GM12875 (cell line): ENCODE results near the gene MAP4K4.

ENCODE experiments used
- H3K4me3 ChIP-seq: one replicate; pipeline ENCODE4 v1.5.1; 2011; ENCODE audit warnings: low read depth, low read length, control low read depth
- TF ChIP-seq, protein P1 (sequence below): IDR thresholded peaks from 2 replicates; pipeline ENCODE4 v1.5.1; 2011; ENCODE audit warnings: low read depth, mild to moderate bottlenecking, control low read depth, inconsistent platforms, low read length, moderate library complexity, borderline replicate concordance; ENCODE audit not compliant: insufficient read depth

Gene MAP4K4

DNA sequence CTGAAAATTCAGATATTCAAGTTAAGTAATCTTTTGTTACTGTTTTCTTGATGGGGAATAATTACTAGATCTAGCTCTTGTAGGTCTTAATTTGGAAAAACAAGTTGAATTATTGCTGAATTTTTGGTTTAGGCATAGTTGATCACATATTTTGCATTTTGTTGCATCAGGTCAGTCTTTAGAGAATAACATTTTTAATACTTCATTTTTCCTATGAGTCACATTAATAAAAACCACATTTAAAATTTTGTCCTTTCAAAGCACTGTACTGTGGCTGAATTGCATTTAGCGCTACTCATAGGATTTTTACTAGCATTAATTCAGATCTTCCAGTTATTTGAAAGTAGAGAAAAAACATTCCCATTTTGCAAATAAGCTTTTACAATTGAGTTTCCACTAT lies 23.2 kb downstream of the MAP4K4 start:
- TF ChIP-seq, protein P1, sequence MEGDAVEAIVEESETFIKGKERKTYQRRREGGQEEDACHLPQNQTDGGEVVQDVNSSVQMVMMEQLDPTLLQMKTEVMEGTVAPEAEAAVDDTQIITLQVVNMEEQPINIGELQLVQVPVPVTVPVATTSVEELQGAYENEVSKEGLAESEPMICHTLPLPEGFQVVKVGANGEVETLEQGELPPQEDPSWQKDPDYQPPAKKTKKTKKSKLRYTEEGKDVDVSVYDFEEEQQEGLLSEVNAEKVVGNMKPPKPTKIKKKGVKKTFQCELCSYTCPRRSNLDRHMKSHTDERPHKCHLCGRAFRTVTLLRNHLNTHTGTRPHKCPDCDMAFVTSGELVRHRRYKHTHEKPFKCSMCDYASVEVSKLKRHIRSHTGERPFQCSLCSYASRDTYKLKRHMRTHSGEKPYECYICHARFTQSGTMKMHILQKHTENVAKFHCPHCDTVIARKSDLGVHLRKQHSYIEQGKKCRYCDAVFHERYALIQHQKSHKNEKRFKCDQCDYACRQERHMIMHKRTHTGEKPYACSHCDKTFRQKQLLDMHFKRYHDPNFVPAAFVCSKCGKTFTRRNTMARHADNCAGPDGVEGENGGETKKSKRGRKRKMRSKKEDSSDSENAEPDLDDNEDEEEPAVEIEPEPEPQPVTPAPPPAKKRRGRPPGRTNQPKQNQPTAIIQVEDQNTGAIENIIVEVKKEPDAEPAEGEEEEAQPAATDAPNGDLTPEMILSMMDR = no peak
- H3K4me3 ChIP-seq = no peak overlapping the region

DNA sequence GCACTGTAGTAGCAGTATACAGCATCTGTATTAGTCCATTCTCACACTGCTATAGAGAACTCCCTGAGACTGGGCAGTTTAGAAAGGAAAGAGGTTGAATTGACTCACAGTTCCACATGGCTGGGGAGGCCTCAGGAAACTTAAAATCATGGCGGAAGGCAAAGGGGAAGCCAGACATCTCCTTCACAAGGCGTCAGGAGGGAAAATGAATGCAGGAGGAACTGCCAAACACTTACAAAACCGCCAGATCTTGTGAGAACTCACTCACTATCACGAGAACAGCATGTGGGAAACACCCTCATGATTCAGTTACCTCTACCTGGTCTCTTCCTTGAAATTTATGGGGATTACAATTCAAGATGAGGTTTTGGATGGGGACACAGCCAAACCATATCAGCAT lies 25.4 kb downstream of the MAP4K4 start:
- no peak overlapping the region for H3K4me3 ChIP-seq
- TF ChIP-seq, protein P1 = no peak

DNA sequence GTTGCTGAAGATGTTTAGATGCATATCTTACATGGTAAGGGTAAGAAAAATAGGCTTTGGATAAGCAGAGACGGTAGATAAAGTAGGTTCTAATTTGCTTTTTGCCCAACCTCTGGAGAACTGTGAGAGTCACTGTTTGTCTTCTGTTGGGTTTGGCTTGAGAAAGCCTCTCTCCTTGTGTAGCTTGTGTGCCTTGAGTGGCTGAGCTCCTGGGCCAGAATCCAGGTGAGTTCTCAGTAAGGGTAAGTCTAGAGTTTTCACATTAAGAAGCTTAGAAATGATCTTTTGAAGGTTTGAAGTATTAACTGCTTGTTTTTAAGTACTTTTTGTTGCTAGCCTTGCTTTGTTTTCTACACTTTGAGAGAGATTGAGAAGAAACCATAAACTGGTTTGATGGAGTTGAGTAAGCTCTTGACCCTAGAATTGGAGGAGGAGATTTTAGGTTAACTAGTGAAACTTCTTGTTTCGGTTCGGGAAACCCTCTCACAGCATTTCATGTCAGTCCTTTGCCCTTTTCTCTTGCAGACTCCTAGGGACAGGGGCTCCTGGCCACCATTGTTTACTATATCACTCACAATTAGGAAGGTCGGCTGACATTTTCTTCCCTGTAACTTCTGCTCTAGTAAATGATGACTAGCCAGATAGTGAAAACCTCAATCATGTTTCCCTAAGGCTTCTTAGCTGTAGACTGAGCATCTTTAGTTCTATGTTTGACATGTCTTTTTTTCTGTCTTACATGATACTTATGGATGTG lies 26.0 kb downstream of the MAP4K4 start:
- TF ChIP-seq, protein P1 = no peak
- H3K4me3 ChIP-seq = no peak overlapping the region

DNA sequence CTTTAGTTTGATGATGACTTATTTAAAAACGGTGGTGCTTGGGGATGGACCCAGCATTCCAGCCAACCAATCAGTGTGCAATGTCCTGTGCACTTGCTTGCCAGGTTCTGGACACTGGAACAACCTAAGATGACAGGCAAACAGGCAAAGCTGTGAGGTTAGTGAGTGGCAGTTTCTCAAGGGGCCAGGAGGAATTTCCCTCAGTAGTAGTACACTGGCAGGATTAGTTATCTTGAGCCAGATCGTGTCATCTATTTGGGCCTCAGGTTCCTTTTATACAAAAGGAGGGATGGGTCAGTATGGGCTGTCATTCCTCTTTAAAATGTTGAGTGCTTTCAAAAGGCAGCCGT lies 26.6 kb downstream of the MAP4K4 start:
- TF ChIP-seq, protein P1 = no peak
- no peak overlapping the region for H3K4me3 ChIP-seq

DNA sequence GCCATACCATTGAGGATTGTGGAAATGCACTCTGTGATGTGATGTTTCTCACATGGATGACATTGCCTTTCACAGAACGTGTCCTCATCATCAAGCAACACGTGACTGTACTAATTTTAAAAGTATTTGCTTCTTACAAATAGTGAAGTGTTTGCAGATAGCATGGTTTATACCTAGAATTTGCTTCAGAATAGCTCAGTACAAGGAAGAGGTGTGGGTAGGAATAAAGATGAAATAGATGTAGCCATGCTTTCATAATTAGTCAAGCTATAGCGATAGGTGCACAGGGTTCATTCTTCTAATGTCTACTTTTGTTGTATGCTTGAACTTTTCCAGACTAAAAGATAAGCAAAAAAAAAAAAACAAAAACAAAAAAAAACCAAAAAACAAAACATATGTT lies 27.5 kb downstream of the MAP4K4 start:
- H3K4me3 ChIP-seq = no peak overlapping the region
- TF ChIP-seq, protein P1 = no peak

DNA sequence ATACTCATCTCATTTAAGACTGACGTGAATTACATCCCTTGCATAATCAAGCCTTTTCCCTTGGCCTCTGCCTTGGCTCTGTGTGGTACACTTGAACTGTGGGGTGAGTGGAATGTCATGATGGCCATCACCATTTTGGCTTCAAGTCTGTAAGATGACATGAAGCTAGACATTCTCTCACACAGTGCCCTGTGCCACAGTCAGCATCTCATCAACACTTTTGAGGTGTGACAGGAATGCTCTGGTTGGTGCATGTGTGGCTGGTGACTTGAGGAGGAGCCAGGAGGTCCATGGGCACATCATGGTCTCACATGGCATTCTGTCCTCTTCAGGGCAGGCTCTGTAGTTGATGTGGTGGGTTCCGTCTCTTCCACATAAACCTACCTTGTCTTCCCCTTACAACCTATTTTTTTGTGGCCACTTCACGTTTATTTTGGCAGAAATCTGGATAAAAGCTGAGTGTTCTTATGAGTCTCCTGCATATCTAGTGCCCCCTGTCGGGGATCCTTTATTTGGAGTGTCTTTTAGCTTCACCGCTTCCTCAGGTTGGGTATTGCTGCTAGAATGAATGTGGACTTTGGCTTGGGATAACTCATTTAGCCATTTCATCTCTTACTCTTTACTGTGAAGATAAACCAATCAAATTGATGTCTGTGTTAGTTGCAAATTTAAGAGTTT lies 28.1 kb downstream of the MAP4K4 start:
- no peak overlapping the region for H3K4me3 ChIP-seq
- TF ChIP-seq, protein P1 = peak; percentile 53; the same call in 1 of the 2 replicates

DNA sequence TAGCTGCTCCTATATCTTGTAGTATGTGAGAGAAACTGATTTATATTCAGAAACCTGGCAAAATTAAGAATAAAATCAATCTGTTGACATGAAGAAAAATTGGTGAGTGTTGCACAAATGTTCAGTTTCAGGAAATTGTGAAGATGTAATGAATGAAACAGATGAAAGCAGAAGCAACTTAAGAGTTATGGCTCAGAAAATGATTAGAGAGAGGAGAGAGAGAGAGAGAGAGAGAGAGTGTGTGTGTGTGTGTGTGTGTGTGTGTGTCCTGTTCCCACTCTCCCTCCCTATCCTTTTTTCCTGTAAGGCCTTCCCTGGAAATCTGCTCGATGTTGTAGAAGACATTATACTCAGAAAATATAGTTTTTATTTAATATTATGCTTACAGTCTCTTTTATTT lies 31.4 kb downstream of the MAP4K4 start:
- H3K4me3 ChIP-seq = no peak overlapping the region
- TF ChIP-seq, protein P1 = no peak
